Mesodermal cell (in vitro differentiated cells): ENCODE data around the gene ASTN2.
"Not testable (repeated sequence)": the region's sequence is repeated elsewhere in the genome, so short reads cannot be mapped to it uniquely, and the experiment has no call there.

Source experiments
- H3K27ac ChIP-seq: 2 replicates; pipeline ENCODE4 v1.7.0; 2013; ENCODE audit warnings: mild to moderate bottlenecking, low read depth, low read length, moderate library complexity; ENCODE audit not compliant: severe bottlenecking
- H3K36me3 ChIP-seq: 2 replicates; pipeline ENCODE4 v1.7.1; 2013; ENCODE audit warnings: mild to moderate bottlenecking, low read length, moderate library complexity; ENCODE audit not compliant: control insufficient read depth, insufficient read depth
- H3K4me1 ChIP-seq: one replicate; pipeline ENCODE4 v1.7.1; 2013; ENCODE audit warnings: mild to moderate bottlenecking, low read length; ENCODE audit not compliant: insufficient read depth, control insufficient read depth, poor library complexity, severe bottlenecking
- H3K4me3 ChIP-seq: 2 replicates; pipeline ENCODE4 v1.7.0; 2013; ENCODE audit warnings: low read length, control low read depth, mild to moderate bottlenecking; ENCODE audit not compliant: insufficient read depth, poor library complexity, severe bottlenecking; ENCODE audit errors: extremely low read depth
- H3K9me3 ChIP-seq: 2 replicates; pipeline ENCODE4 v1.7.1; 2013; ENCODE audit warnings: mild to moderate bottlenecking, low read length, moderate library complexity; ENCODE audit not compliant: control insufficient read depth
- WGBS, 2 experiments: methylation state at CpG; one replicate each; pipeline ENCODE4 v1.1.5; 2013; ENCODE audit warnings: missing lambda C conversion rate in 2 of 2; ENCODE audit not compliant: insufficient coverage in 2 of 2; 5-methylcytosine and 5-hydroxymethylcytosine counted together

ASTN2 gene

GRCh38 chr9:116928289-116928688 lies 486.6 kb downstream of the ASTN2 start:
- no peaks in the 10 kb centered on the region for H3K9me3 ChIP-seq

DNA sequence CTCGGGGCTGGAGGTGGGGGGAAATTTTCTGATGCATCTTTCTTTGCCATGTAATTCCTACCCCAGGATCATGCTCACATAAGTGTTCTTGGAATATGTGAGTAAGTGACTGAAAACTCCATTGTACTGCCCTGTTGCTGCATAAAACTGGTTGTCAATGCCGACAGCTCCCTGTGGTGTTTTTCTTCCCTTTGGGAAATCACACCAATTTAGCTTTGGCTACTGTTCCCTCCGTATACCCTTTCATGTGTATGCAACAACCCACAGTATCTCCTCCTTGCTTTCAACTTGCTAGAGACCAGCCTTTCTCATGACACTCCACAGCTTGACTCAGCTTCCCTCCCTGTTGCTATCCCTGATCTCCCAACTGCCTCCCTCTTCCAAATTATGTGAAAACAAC lies 487.1 kb downstream of the ASTN2 start:
- no peaks in the 10 kb centered on the region for H3K36me3 ChIP-seq
- H3K4me1 ChIP-seq = peaks cover 10% of the 10 kb centered on the region
- no peak overlapping the region for H3K27ac ChIP-seq
- no peak overlapping the region for H3K4me3 ChIP-seq
- no peaks in the 10 kb centered on the region for H3K9me3 ChIP-seq
- WGBS, 2 experiments = 40% methylated on average over 2 of the region's 3 CpGs

More at GRCh38 chr9:116928289-116928688, 486.6 kb downstream of the ASTN2 start:
- H3K4me3 ChIP-seq = no peak overlapping the region
- WGBS, 2 experiments = no CpG with 5 or more reads among the region's 2 CpGs
- no peak overlapping the region for H3K27ac ChIP-seq
- peaks cover 11% of the 10 kb centered on the region for H3K4me1 ChIP-seq
- H3K36me3 ChIP-seq = no peaks in the 10 kb centered on the region

DNA sequence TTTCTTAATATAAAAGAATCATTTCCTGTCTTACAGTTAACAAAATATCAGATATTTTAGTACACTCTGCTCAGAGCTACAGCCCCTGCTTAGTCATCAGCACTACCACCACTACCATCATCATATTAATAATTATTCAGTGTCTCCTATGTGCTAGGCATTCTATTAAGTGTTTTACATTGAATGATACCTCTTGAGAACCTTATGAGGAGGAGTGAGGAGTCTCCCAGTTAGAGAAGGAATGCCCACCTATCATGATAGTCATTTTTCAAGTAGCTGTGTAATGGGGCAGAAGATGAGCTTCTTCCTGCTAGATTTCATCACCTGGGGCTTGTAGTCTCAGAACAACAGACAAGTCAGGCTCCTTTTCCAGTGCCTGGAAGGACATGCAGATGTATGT lies 489.7 kb downstream of the ASTN2 start:
- Histone ChIP-seq H3K9me3 (no peaks in the 10 kb centered on the region), H3K4me1 (peaks cover 10% of the 10 kb centered on the region), H3K36me3 (no peaks in the 10 kb centered on the region), H3K4me3 (no peak overlapping the region), H3K27ac (no peak overlapping the region)

GRCh38 chr9:116924462-116925110 lies 490.3 kb downstream of the ASTN2 start:
- Histone ChIP-seq H3K36me3 (no peaks in the 10 kb centered on the region), H3K4me3 (no peak overlapping the region), H3K4me1 (peaks cover 10% of the 10 kb centered on the region), H3K27ac (no peak overlapping the region), H3K9me3 (no peaks in the 10 kb centered on the region)
- WGBS, 2 experiments = 86 to 92% methylated on average over 2 to 3 of the region's 6 CpGs

DNA sequence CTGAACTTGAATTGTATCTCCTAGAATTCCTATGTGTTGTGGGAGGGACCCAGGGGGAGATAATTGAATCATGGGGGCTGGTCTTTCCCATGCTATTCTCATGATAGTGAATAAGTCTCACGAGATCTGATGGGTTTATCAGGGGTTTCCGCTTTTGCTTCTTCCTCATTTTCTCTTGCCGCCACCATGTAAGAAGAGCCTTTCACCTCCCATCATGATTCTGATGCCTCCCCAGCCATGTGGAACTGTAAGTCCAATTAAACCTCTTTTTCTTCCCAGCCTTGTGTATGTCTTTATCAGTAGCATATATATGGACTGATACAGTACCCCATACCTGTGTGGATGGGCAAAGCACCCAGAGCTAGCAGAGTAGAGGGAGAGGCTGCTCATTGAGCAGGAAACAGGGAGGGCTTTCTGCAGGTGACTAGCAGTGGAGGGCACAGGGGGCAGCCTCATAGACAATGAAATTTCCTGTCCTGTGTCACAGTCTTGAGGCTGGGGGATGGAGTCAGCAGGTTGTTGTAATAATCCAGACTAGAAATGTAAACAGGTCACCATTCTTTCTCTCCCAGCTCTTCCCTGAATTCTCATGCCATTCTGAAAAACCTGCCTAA lies 496.9 kb downstream of the ASTN2 start:
- H3K9me3 ChIP-seq, H3K4me3 ChIP-seq, H3K4me1 ChIP-seq, H3K27ac ChIP-seq, H3K36me3 ChIP-seq: not testable (repeated sequence)
- 57 to 80% methylated on average over 1 of the region's 3 CpGs for WGBS, 2 experiments

- Histone ChIP-seq H3K36me3 (no peaks in the 10 kb centered on the region), H3K4me1 (peaks cover 8% of the 10 kb centered on the region), H3K9me3 (no peaks in the 10 kb centered on the region), H3K4me3 (no peak overlapping the region), H3K27ac (no peak overlapping the region)
- no CpG with 5 or more reads among the region's 2 CpGs for WGBS, 2 experiments
Observed at GRCh38 chr9:116913536-116913935, 501.3 kb downstream of the ASTN2 start.

- Histone ChIP-seq H3K36me3 (no peaks in the 10 kb centered on the region), H3K9me3 (no peaks in the 10 kb centered on the region), H3K4me1 (peaks cover 8% of the 10 kb centered on the region), H3K4me3 (no peak overlapping the region), H3K27ac (no peak overlapping the region)
- WGBS, 2 experiments = 79 to 82% methylated on average over 8 to 9 of the region's 10 CpGs
Observed at GRCh38 chr9:116910201-116910600, 504.7 kb downstream of the ASTN2 start.

DNA sequence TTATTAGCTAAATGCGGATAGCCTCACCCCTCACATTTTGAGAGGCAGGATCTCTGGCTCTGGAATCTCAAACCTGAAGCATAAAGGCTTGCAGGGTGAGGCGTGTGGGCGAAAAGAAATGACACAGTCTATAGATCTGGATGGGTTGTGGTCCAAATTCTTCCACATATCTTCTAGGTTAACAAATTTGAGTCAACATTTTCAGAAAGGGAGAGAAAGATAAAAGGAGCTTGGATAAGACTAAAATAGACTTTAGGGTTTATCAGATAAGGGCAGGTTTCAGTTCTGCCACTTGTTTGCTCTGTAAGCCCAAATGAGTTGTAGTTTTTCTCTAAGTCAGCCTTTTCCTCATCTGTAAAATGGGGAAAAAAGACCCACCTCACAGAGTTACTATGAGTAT lies 506.9 kb downstream of the ASTN2 start:
- Histone ChIP-seq H3K9me3 (no peaks in the 10 kb centered on the region), H3K36me3 (no peaks in the 10 kb centered on the region), H3K4me3 (no peak overlapping the region), H3K4me1 (peaks cover 8% of the 10 kb centered on the region), H3K27ac (no peak overlapping the region)
- WGBS, 2 experiments = 75% methylated on average over 1 of the region's 3 CpGs; no CpG with 5 or more reads in 1 of the 2 experiments

GRCh38 chr9:116905171-116905588 lies 509.7 kb downstream of the ASTN2 start:
- Histone ChIP-seq H3K4me3 (no peak overlapping the region), H3K9me3 (peaks cover 11% of the 10 kb centered on the region), H3K4me1 (no peaks in the 10 kb centered on the region), H3K36me3 (no peaks in the 10 kb centered on the region), H3K27ac (no peak overlapping the region)
- WGBS, 2 experiments = 79 to 87% methylated on average over 4 of the region's 10 CpGs

- no peaks in the 10 kb centered on the region for H3K4me1 ChIP-seq
- H3K27ac ChIP-seq = no peak overlapping the region
- WGBS, 2 experiments = 83 to 89% methylated on average over 2 to 3 of the region's 3 CpGs
- H3K4me3 ChIP-seq = no peak overlapping the region
- H3K36me3 ChIP-seq = no peaks in the 10 kb centered on the region
- H3K9me3 ChIP-seq = peaks cover 19% of the 10 kb centered on the region
Observed at GRCh38 chr9:116904165-116904564, 510.7 kb downstream of the ASTN2 start.

GRCh38 chr9:116901260-116901659 lies 513.6 kb downstream of the ASTN2 start:
- H3K36me3 ChIP-seq = no peaks in the 10 kb centered on the region
- no peak overlapping the region for H3K4me3 ChIP-seq
- no CpG with 5 or more reads among the region's 1 CpG for WGBS, 2 experiments

More at GRCh38 chr9:116901260-116901659, 513.6 kb downstream of the ASTN2 start:
- Histone ChIP-seq H3K9me3 (peaks cover 19% of the 10 kb centered on the region), H3K4me1 (no peaks in the 10 kb centered on the region), H3K27ac (no peak overlapping the region)
